B cell (primary cell): ENCODE results near the gene ABLIM1. TPM values are rescaled to one million over a fixed set of nuclear protein-coding genes. Genes with fewer than 3 reads are reported as not detected.

Experiments used
- ATAC-seq: fragments of 200-7000 bp; cut with Tn5 transposase; one replicate; pipeline ENCODE4 v1.10.0; 2021; ENCODE audit warnings: low read depth, mild to moderate bottlenecking, moderate number of reproducible peaks, moderate library complexity
- CTCF ChIA-PET: fragments of 350-600 bp; sonication (Branson Sonifier 250); formaldehyde crosslinking; loops from one replicate; lab custom pipeline; 2021; ENCODE audit warnings: antibody characterized with exemption, inconsistent platforms; lab: Charles Lee
- POLR2A ChIA-PET: fragments of 350-600 bp; sonication (Branson Sonifier 250); formaldehyde crosslinking; loops from one replicate; lab custom pipeline; 2021; ENCODE audit warnings: antibody characterized with exemption; lab: Charles Lee
- DNase-seq: peaks from one replicate; pipeline ENCODE4 v3.0.0; 2013
- H2AFZ ChIP-seq: 2 replicates; pipeline ENCODE4 v1.6.1; 2012; ENCODE audit warnings: mild to moderate bottlenecking, low read depth, low read length; ENCODE audit not compliant: insufficient read depth, poor library complexity, severe bottlenecking
- H3K27ac ChIP-seq, 2 donors: 1 replicate in 1 of 2; 2 replicates in 1 of 2; pipeline ENCODE4 v1.5.1; 2012 to 2013; ENCODE audit warnings: low read length in 2 of 2, mild to moderate bottlenecking in 2 of 2, moderate library complexity in 1 of 2
- H3K27me3 ChIP-seq, 4 experiments: fragments of 200-600 bp in 1 of 4; sonication (generic) in 1 of 4; replicated peaks in 1 of 4; 1 replicate in 2 of 4; 2 replicates in 2 of 4; pipeline versions ENCODE4 v1.6.1 to v1.7.0; 2013 to 2016; ENCODE audit warnings: low read length in 3 of 4, mild to moderate bottlenecking in 2 of 4, mixed read lengths in 1 of 4, moderate library complexity in 1 of 4; ENCODE audit not compliant: insufficient read depth in 4 of 4, control insufficient read depth in 3 of 4; ENCODE audit errors: control extremely low read depth in 1 of 4
- H3K36me3 ChIP-seq, 2 experiments: replicated peaks in 1 of 2; 1 replicate in 1 of 2; 2 replicates in 1 of 2; pipeline versions ENCODE4 v1.6.1 to v1.7.1; 2013; ENCODE audit warnings: low read length in 1 of 2; ENCODE audit not compliant: insufficient read depth in 2 of 2, control insufficient read depth in 1 of 2; ENCODE audit errors: control extremely low read depth in 1 of 2, extremely low read depth in 1 of 2
- H3K4me1 ChIP-seq, 2 donors: fragments of 200-600 bp in 1 of 2; sonication (generic) in 1 of 2; 1 replicate in 1 of 2; 2 replicates in 1 of 2; pipeline versions ENCODE4 v1.5.1 to v1.6.1; 2013 to 2017; ENCODE audit warnings: low read length in 2 of 2; ENCODE audit not compliant: control insufficient read depth in 2 of 2, insufficient read depth in 2 of 2
- H3K4me2 ChIP-seq: replicated peaks from 2 replicates; pipeline ENCODE3; 2012; ENCODE audit warnings: mild to moderate bottlenecking, low read depth, low read length; ENCODE audit not compliant: poor library complexity, severe bottlenecking
- H3K4me3 ChIP-seq, 5 experiments: fragments of 200-600 bp in 1 of 5; sonication (generic) in 1 of 5; 1 replicate in 3 of 5; 2 replicates in 2 of 5; pipeline versions ENCODE4 v1.5.1 to v1.7.0; 2011 to 2016; ENCODE audit warnings: low read length in 4 of 5, mild to moderate bottlenecking in 4 of 5, low read depth in 2 of 5, control low read depth in 1 of 5, moderate library complexity in 1 of 5; ENCODE audit not compliant: insufficient read depth in 1 of 5; ENCODE audit errors: control extremely low read depth in 1 of 5, extremely low read depth in 1 of 5
- H3K79me2 ChIP-seq: fragments of 200-600 bp; sonication (generic); one replicate; pipeline ENCODE4 v1.6.0; 2016; ENCODE audit warnings: low read length; ENCODE audit not compliant: control insufficient read depth, insufficient read depth
- H3K9ac ChIP-seq: fragments of 200-600 bp; sonication (generic); 2 replicates; pipeline ENCODE4 v1.6.1; 2017; ENCODE audit warnings: mild to moderate bottlenecking, low read length, moderate library complexity
- H3K9me3 ChIP-seq, 3 donors: one replicate each; pipeline versions ENCODE4 v1.6.1 to v1.7.1; 2013; ENCODE audit warnings: low read length in 2 of 3; ENCODE audit not compliant: control insufficient read depth in 2 of 3, insufficient read depth in 1 of 3; ENCODE audit errors: control extremely low read depth in 1 of 3
- H4K20me1 ChIP-seq: 2 replicates; pipeline ENCODE4 v1.6.0; 2012; ENCODE audit warnings: mild to moderate bottlenecking, low read length; ENCODE audit not compliant: insufficient read depth, control insufficient read depth, poor library complexity, severe bottlenecking
- H3K27ac Mint-ChIP-seq: one replicate; pipeline ENCODE4 v1.8.0; 2021; ENCODE audit warnings: mixed read lengths
- H3K27me3 Mint-ChIP-seq: one replicate; pipeline ENCODE4 v1.8.0; 2021; ENCODE audit warnings: mixed read lengths
- H3K4me1 Mint-ChIP-seq: one replicate; pipeline ENCODE4 v1.8.0; 2021; ENCODE audit warnings: mixed read lengths
- H3K4me3 Mint-ChIP-seq: one replicate; pipeline ENCODE4 v1.8.0; 2021; ENCODE audit warnings: mixed read lengths
- H3K9me3 Mint-ChIP-seq: one replicate; pipeline ENCODE4 v1.8.0; 2022; ENCODE audit warnings: mixed read lengths; ENCODE audit not compliant: insufficient read depth
- EZH2 ChIP-seq: IDR thresholded peaks from 2 replicates; pipeline ENCODE4 v1.6.1; 2012; ENCODE audit warnings: borderline replicate concordance, low read depth, mild to moderate bottlenecking, moderate library complexity, low read length; ENCODE audit not compliant: insufficient read depth, poor library complexity, severe bottlenecking
- WGBS: methylation state at CpG from one replicate; pipeline ENCODE4 v1.1.5; 2013; ENCODE audit warnings: missing lambda C conversion rate; ENCODE audit not compliant: insufficient coverage; 5-methylcytosine and 5-hydroxymethylcytosine counted together
- intact Hi-C: fragments of 100-400 bp; cut with micrococcal nuclease; formaldehyde crosslinking; loops from one replicate; pipeline ENCODE4 v1.10.0; 2022
- polyA plus RNA-seq: library from polyadenylated mRNA; depleted of rRNA; stranded (reverse); fragments of >200 nt; gene quantifications from 2 replicates; pipeline ENCODE4 v1.2.3, GENCODE V29; 2012
- total RNA-seq, 2 donors: library from RNA; stranded (reverse); fragments of 120-200 nt in 1 of 2; gene quantifications; 1 replicate in 1 of 2; 2 replicates in 1 of 2; pipeline versions ENCODE4 v1.2.3 to v1.2.4, GENCODE V29; 2013 to 2022
- TF ChIP-seq, protein P1 (sequence below): fragments of 200-600 bp; IDR thresholded peaks from one replicate; pipeline ENCODE4 v1.8.0; 2022; ENCODE audit warnings: antibody characterized with exemption, mild to moderate bottlenecking

ABLIM1 gene
- total and polyA plus RNA-seq, 2 donors (not counting 1 experiment from before 2014, with no cell fraction given), result 55.6 to 148 TPM

DNA sequence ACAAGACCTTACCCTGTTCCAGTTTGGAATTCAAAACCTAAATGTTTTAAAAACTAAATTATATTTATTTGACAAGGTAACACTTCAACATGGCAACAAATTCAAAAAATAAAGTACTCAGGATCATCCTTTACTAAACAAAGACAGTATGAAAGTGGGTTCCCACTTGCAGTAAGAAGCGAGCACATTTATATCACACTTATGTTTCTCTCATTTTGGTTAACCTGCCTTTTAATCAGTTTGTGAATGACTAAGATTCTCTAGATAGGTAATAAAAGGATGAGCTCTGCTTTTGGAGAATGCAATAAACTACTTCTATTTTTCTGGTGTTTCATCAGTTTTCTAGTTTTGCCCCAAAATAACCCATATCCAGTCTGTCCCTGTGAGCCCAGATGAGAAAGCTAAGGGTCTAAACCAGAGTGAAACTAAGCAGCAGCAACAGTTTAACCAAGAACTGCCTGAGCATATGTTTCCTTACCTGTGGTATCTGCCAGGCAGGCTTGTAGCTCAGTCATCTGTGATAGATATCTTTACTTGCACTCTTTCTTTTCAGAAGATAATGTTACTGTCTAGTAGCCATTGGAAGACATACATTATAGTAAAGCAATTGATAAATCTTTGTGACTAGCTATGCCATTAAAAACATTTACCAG, 64.1 kb downstream of the ABLIM1 start:
- POLR2A ChIA-PET, result no interaction called here
- peaks cover 3% of the 10 kb centered on the region for H3K9me3 Mint-ChIP-seq
- no peak overlapping the region for H3K4me3 ChIP-seq
- ATAC-seq (no peak), DNase-seq (no peak)
- no peaks in the 10 kb centered on the region for H3K36me3 ChIP-seq
- H2AFZ ChIP-seq, result no peak overlapping the region
- no peak overlapping the region for H3K9ac ChIP-seq
- H3K79me2 ChIP-seq, result no peaks in the 10 kb centered on the region
- intact Hi-C loops, result no loop called here
- peaks cover 29% of the 10 kb centered on the region for H3K27me3 Mint-ChIP-seq
- no peak overlapping the region for H3K27ac Mint-ChIP-seq
- H3K4me2 ChIP-seq, result no peak overlapping the region
- no peak overlapping the region for H3K27ac ChIP-seq
- TF ChIP-seq, protein P1, sequence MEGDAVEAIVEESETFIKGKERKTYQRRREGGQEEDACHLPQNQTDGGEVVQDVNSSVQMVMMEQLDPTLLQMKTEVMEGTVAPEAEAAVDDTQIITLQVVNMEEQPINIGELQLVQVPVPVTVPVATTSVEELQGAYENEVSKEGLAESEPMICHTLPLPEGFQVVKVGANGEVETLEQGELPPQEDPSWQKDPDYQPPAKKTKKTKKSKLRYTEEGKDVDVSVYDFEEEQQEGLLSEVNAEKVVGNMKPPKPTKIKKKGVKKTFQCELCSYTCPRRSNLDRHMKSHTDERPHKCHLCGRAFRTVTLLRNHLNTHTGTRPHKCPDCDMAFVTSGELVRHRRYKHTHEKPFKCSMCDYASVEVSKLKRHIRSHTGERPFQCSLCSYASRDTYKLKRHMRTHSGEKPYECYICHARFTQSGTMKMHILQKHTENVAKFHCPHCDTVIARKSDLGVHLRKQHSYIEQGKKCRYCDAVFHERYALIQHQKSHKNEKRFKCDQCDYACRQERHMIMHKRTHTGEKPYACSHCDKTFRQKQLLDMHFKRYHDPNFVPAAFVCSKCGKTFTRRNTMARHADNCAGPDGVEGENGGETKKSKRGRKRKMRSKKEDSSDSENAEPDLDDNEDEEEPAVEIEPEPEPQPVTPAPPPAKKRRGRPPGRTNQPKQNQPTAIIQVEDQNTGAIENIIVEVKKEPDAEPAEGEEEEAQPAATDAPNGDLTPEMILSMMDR, result no peak
- TF ChIP-seq EZH2, result no peak
- CTCF ChIA-PET, result interaction anchor here (0.7 to 1.0 kb wide), 2 partner anchors 10 to 125 kb away, joined by 3 to 5 read pairs; no protein-coding TSS in a partner anchor
- H3K4me1 Mint-ChIP-seq, result no peaks in the 10 kb centered on the region
- no peaks in the 10 kb centered on the region for H3K4me1 ChIP-seq
- WGBS, result no CpG with 5 or more reads among the region's 1 CpG
- H4K20me1 ChIP-seq, result no peaks in the 10 kb centered on the region
- peaks cover 0 to 4% (median 0%) of the 10 kb centered on the region in 4 experiments for H3K27me3 ChIP-seq
- no peaks in the 10 kb centered on the region for H3K9me3 ChIP-seq
- H3K4me3 Mint-ChIP-seq, result no peak overlapping the region

DNA sequence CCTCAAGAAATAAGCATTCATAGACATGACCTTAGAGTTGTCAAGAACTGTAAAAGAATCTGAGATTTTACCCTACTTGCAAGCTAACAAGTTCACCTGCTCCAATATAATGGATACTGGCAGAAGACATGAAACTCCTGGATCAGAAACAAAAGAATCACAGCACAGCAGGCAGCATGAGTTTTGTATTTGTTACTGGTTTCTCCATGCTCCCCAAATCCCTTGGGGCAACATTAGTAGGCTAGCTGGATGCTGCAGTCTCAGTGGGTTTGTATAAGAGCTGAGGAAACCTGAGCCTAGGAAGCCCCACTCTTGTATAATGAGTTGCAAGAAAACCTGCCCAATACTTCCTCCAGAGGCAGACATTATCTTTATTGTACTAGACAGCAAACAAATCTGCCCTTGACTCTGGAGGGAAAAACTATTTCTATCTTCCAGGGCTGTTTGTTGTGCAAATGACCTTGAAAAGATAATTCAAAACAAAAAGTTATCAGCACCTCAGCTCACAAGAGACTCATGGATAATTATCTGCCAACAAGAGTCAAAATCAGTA, 64.8 kb downstream of the ABLIM1 start:
- Histone ChIP-seq H3K9me3 (no peaks in the 10 kb centered on the region), H3K4me2 (no peak overlapping the region), H3K27me3 (peaks cover 0 to 4% (median 0%) of the 10 kb centered on the region in 4 experiments), H3K4me1 (no peaks in the 10 kb centered on the region), H3K79me2 (no peaks in the 10 kb centered on the region), H3K9ac (no peak overlapping the region), H3K27ac (no peak overlapping the region), H3K4me3 (no peak overlapping the region), H3K36me3 (no peaks in the 10 kb centered on the region), H2AFZ (no peak overlapping the region), H4K20me1 (no peaks in the 10 kb centered on the region)
- ATAC-seq (no peak), DNase-seq (no peak)
- Mint-ChIP-seq H3K9me3 (peaks cover 3% of the 10 kb centered on the region), H3K4me1 (no peaks in the 10 kb centered on the region), H3K4me3 (no peak overlapping the region), H3K27ac (no peak overlapping the region), H3K27me3 (peaks cover 29% of the 10 kb centered on the region)
- intact Hi-C loops, result no loop called here
- POLR2A ChIA-PET, result no interaction called here
- no peak for TF ChIP-seq EZH2
- TF ChIP-seq, protein P1, result no peak
- CTCF ChIA-PET, result no interaction called here
